ENCODE data around the gene BHLHE23. TPM values are rescaled to one million over a fixed set of nuclear protein-coding genes. Genes with fewer than 3 reads are reported as not detected.

The BHLHE23 gene
- total RNA-seq, 4 donors from 2014 or later = not detected

- Histone ChIP-seq H3K36me3 (no peaks in the 10 kb centered on the region), H3K27me3 (peaks cover 62% of the 10 kb centered on the region), H3K4me1 (no peaks in the 10 kb centered on the region), H3K4me3 (no peak overlapping the region), H3K27ac (no peak overlapping the region), H3K9me3 (peaks cover 4% of the 10 kb centered on the region)
- TF ChIP-seq, protein P1, sequence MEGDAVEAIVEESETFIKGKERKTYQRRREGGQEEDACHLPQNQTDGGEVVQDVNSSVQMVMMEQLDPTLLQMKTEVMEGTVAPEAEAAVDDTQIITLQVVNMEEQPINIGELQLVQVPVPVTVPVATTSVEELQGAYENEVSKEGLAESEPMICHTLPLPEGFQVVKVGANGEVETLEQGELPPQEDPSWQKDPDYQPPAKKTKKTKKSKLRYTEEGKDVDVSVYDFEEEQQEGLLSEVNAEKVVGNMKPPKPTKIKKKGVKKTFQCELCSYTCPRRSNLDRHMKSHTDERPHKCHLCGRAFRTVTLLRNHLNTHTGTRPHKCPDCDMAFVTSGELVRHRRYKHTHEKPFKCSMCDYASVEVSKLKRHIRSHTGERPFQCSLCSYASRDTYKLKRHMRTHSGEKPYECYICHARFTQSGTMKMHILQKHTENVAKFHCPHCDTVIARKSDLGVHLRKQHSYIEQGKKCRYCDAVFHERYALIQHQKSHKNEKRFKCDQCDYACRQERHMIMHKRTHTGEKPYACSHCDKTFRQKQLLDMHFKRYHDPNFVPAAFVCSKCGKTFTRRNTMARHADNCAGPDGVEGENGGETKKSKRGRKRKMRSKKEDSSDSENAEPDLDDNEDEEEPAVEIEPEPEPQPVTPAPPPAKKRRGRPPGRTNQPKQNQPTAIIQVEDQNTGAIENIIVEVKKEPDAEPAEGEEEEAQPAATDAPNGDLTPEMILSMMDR (IDR thresholded peaks at IDR 0.05) = no peak
- TF ChIP-seq POLR2A (IDR thresholded peaks at IDR 0.05) = no peak
- no peak for TF ChIP-seq EP300 (IDR thresholded peaks at IDR 0.05)
- DNase-seq (ENCODE audit: low spot score in 2 of 2) = peak in 1 of 2 donors; percentile 49
- 80% methylated on average over 21 of the region's 21 CpGs for WGBS
These were observed 46.8 kb upstream of the BHLHE23 start for GRCh38 chr20:63053432-63054102.

DNA sequence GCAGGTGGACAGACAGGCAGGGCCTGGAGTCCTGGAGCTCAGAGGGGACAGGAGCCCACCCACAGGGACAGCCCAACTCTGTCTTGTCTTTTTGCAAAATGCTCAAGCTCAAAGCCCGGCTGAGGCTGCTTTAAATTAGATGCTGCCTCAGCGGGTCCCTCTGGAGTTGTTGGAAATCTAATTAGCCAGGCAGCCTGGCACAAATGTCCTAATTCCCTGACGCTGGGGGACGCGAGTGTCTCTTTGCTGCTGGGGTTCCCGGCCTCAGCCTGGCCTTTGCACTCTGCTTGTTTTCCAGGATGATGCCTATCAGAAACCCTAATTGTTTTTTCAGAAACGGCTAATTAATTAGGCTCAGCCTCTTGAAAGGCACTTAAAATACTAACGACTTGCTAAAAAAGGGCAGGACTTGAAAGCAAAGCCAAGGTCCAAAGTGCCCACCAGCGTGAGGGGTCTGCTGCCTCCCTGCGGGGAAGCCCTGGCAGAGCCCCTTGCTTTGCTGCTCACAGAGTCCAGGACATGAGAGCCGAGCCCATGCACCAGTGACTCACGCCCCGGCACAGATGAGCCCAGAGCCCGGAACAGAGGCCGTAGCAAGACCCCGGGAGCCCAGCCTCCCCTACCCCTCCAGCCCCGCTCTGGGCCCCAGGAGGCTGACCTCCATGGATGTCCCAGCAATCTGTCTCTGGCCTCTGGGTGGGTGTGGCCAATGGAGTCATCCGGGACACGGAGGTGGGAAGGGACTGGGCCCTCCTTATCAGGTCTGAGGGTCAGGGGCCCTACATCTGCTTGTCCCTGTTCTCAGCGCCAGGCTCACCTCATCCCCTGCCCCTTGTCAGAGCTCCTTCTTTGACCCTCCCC is 46.0 kb upstream of the BHLHE23 start:
- Histone ChIP-seq H3K9me3 (peaks cover 4% of the 10 kb centered on the region), H3K27me3 (peaks cover 60% of the 10 kb centered on the region), H3K36me3 (no peaks in the 10 kb centered on the region), H3K27ac (no peak overlapping the region), H3K4me1 (no peaks in the 10 kb centered on the region), H3K4me3 (no peak overlapping the region)
- peak; percentile 54 to 74 for DNase-seq (ENCODE audit: low spot score in 2 of 2)
- TF ChIP-seq EP300 (IDR thresholded peaks at IDR 0.05) = no peak
- TF ChIP-seq, protein P1 (IDR thresholded peaks at IDR 0.05) = no peak
- no peak for TF ChIP-seq POLR2AphosphoS5 (IDR thresholded peaks at IDR 0.05)
- no peak for TF ChIP-seq POLR2A (IDR thresholded peaks at IDR 0.05)
- WGBS = 42% methylated on average over 8 of the region's 20 CpGs

DNA sequence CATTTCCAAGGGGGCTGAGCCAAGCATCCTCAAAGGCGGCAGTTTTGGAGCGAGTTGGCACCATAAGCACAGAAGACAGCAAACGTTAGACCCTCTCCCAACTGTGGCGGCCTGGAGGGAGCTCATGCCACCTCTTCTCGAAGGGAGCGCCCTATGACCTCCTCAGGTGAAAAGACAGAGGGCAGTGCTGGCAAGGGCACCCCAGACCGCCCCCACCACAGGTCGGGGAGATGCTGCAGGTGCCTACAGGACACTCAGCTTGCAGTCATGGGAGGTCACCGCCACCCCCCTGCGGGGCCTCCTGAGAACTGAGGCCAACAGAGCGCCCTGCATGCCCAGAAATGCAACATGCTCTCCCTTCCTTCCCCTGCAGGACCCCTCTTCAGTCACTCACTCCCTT is 45.1 kb upstream of the BHLHE23 start:
- H3K9me3 ChIP-seq = peaks cover 4% of the 10 kb centered on the region
- H3K27ac ChIP-seq = no peak overlapping the region
- H3K36me3 ChIP-seq = no peaks in the 10 kb centered on the region
- 73% methylated on average over 3 of the region's 11 CpGs for whole genome bisulfite sequencing
- peaks cover 67% of the 10 kb centered on the region for H3K27me3 ChIP-seq
- no peak for TF ChIP-seq EP300 (IDR thresholded peaks at IDR 0.05)
- no peak for TF ChIP-seq POLR2AphosphoS5 (IDR thresholded peaks at IDR 0.05)
- TF ChIP-seq, protein P1 (IDR thresholded peaks at IDR 0.05) = no peak
- TF ChIP-seq POLR2A (IDR thresholded peaks at IDR 0.05) = no peak
- DNase-seq (ENCODE audit: low spot score in 2 of 2) = no peak
- no peak overlapping the region for H3K4me3 ChIP-seq
- H3K4me1 ChIP-seq = no peaks in the 10 kb centered on the region

- 90% methylated on average over 12 of the region's 13 CpGs for WGBS
- Histone ChIP-seq H3K9me3 (peaks cover 4% of the 10 kb centered on the region), H3K4me3 (no peak overlapping the region), H3K36me3 (no peaks in the 10 kb centered on the region), H3K27ac (no peak overlapping the region), H3K4me1 (no peaks in the 10 kb centered on the region), H3K27me3 (peaks cover 71% of the 10 kb centered on the region)
- no peak for DNase-seq (ENCODE audit: low spot score in 2 of 2)
- no peak for TF ChIP-seq EP300 (IDR thresholded peaks at IDR 0.05)
- TF ChIP-seq POLR2A (IDR thresholded peaks at IDR 0.05) = no peak
- TF ChIP-seq, protein P1 (IDR thresholded peaks at IDR 0.05) = no peak
- no peak for TF ChIP-seq POLR2AphosphoS5 (IDR thresholded peaks at IDR 0.05)
These were observed 44.6 kb upstream of the BHLHE23 start for GRCh38 chr20:63051186-63051860.

DNA sequence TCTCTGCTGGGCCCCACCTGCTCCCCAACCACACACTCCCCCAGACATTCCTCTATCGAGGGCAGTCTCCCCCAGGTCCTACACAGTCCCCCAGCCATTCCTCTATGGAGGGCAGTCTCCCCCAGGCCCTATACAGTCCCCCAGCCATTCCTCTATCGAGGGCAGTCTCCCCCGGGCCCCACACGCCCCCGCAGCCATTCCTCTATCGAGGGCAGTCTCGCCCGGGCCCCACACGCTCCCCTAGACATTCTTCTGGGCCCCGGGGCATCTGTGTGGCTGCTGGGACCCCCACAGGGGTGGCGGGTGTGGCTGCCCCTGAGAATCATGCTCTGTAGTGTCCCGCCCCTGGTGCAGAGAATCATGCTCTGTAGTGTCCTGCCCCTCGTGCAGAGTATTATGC is 43.6 kb upstream of the BHLHE23 start:
- 84% methylated on average over 10 of the region's 13 CpGs for WGBS
- H3K9me3 ChIP-seq = peaks cover 4% of the 10 kb centered on the region
- no peak overlapping the region for H3K27ac ChIP-seq
- no peak overlapping the region for H3K4me3 ChIP-seq
- no peaks in the 10 kb centered on the region for H3K36me3 ChIP-seq
- H3K4me1 ChIP-seq = no peaks in the 10 kb centered on the region
- TF ChIP-seq, protein P1 (IDR thresholded peaks at IDR 0.05) = no peak
- TF ChIP-seq POLR2A (IDR thresholded peaks at IDR 0.05) = no peak
- TF ChIP-seq POLR2AphosphoS5 (IDR thresholded peaks at IDR 0.05) = no peak
- no peak for DNase-seq (ENCODE audit: low spot score in 2 of 2)
- peaks cover 69% of the 10 kb centered on the region for H3K27me3 ChIP-seq

Data from suprapubic skin (tissue), 4 donors.